BE2C (cell line): Measurements from ENCODE around the gene LETM1.
A peak's percentile ranks its signal among the peaks of the same experiment; 100 is the strongest.

Experiments
- DNase-seq: peaks from one replicate; pipeline ENCODE4 v3.0.0-alpha.2; 2020
- H3K27me3 ChIP-seq: fragments of 250-450 bp; sonication (Bioruptor Pico); 2 replicates; pipeline ENCODE4 v1.5.1; 2020; ENCODE audit warnings: mild to moderate bottlenecking
- H3K36me3 ChIP-seq: fragments of 250-450 bp; sonication (Bioruptor Pico); 2 replicates; pipeline ENCODE4 v1.5.1; 2020; ENCODE audit warnings: mild to moderate bottlenecking
- H3K4me1 ChIP-seq: fragments of 250-450 bp; sonication (Bioruptor Pico); 2 replicates; pipeline ENCODE4 v1.5.1; 2020
- H3K4me3 ChIP-seq: 2 replicates; pipeline ENCODE4 v1.5.1; 2011; ENCODE audit warnings: low read depth, low read length
- H3K9me3 ChIP-seq: fragments of 250-450 bp; sonication (Bioruptor Pico); 2 replicates; pipeline ENCODE4 v1.5.1; 2020
- CTCF ChIP-seq: IDR thresholded peaks from 2 replicates; pipeline ENCODE4 v1.5.1; 2012; ENCODE audit warnings: mild to moderate bottlenecking, low read depth, low read length

LETM1 gene

DNA sequence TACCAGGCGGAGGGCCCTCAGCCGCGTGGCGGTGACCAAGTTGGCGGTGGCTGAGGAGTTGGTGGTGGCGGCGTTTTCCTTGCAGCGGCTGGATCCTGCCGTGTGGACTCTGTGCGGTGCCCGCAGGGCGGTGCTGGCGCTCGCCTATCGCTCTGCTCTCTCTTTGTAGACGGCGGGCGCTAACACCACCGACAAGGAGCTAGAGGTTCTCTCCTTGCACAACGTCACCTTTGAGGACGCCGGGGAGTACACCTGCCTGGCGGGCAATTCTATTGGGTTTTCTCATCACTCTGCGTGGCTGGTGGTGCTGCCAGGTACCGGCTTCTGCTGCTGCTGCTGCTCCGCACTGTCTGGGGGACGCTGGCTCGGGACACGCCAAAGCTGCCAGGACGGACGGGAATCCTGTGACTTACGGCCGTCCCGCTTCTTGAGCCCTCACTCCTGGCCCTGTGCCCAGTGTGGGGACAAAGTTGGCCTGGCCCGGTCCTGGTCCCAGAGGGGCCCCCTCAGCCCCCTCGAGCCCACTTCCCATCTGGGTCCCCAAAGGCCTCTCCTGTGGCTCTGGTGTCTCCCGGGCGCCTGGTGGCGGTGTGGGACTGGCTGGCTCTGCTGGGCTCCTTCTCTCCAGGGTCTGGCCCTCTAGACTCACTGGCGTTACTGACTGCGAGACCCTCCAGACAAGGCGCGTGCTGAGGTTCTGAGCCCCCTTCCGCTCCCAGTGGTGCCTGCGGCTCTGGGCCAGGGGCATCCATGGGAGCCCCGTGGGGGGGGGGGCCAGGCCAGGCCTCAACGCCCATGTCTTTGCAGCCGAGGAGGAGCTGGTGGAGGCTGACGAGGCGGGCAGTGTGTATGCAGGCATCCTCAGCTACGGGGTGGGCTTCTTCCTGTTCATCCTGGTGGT, 52.2 kb downstream of the LETM1 start:
- Histone ChIP-seq H3K9me3 (no peaks in the 10 kb centered on the region), H3K27me3 (peaks cover 11% of the 10 kb centered on the region; the same call in 1 of the 2 replicates), H3K4me3 (no peak overlapping the region), H3K4me1 (no peaks in the 10 kb centered on the region), H3K36me3 (no peaks in the 10 kb centered on the region)
- DNase-seq: no peak
- peak; percentile 10; the same call in 1 of the 2 replicates for TF ChIP-seq CTCF

DNA sequence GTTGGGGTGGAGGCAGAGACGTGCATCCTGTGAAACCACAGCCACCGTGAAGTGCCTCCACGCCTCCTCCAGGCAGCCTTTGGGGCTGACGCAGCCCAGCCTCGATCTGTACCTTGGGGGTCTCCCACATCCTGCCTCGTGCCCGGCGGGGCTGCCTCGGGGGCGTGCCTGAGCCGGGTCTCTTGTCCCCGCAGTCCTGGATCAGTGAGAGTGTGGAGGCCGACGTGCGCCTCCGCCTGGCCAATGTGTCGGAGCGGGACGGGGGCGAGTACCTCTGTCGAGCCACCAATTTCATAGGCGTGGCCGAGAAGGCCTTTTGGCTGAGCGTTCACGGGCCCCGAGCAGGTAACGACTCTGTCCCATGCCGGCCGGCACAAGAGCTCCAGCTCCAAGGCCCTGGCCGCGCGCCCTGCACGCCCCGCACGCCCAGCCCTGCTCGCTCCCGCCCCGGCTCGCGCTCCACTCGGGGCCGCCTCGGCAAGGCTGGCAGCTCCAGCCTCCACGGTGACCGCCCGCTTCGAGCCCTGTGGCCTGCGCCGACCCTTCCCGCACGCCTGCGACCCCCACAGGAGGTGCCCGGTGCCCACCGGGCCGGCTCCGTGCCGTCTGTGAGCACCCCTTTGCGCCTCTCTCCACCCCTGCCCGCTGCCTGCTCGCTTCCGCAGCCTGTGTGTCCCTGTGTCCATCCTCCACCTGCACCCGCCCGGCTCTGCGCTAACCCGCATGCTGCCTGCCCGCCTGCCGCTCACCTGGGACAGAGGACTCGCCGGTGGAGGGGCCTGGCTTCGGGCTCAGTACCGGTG, 53.0 kb downstream of the LETM1 start:
- no peak for TF ChIP-seq CTCF
- Histone ChIP-seq H3K4me3 (no peak overlapping the region), H3K9me3 (no peaks in the 10 kb centered on the region), H3K27me3 (peaks cover 11% of the 10 kb centered on the region; the same call in 1 of the 2 replicates), H3K36me3 (no peaks in the 10 kb centered on the region), H3K4me1 (no peaks in the 10 kb centered on the region)
- no peak for DNase-seq

- TF ChIP-seq CTCF: no peak
- Histone ChIP-seq H3K9me3 (no peaks in the 10 kb centered on the region), H3K4me1 (no peaks in the 10 kb centered on the region), H3K4me3 (no peak overlapping the region), H3K27me3 (peaks cover 11% of the 10 kb centered on the region; the same call in 1 of the 2 replicates), H3K36me3 (no peaks in the 10 kb centered on the region)
- DNase-seq: no peak
Measured at GRCh38 chr4:1802151-1802715, 53.7 kb downstream of the LETM1 start.

- no peak for TF ChIP-seq CTCF
- no peaks in the 10 kb centered on the region for H3K4me1 ChIP-seq
- no peaks in the 10 kb centered on the region for H3K36me3 ChIP-seq
- no peak for DNase-seq
- H3K27me3 ChIP-seq: peaks cover 16% of the 10 kb centered on the region
- no peaks in the 10 kb centered on the region for H3K9me3 ChIP-seq
- no peak overlapping the region for H3K4me3 ChIP-seq
Measured at GRCh38 chr4:1801286-1801958, 54.5 kb downstream of the LETM1 start.

- TF ChIP-seq CTCF: no peak
- Histone ChIP-seq H3K4me1 (no peaks in the 10 kb centered on the region), H3K4me3 (no peak overlapping the region), H3K27me3 (peaks cover 22% of the 10 kb centered on the region), H3K36me3 (no peaks in the 10 kb centered on the region), H3K9me3 (no peaks in the 10 kb centered on the region)
- no peak for DNase-seq
Measured at GRCh38 chr4:1800805-1801204, 55.2 kb downstream of the LETM1 start.
